ENCODE measurements around the gene MNAT1.
"Not testable (repeated sequence)": the region's sequence is repeated elsewhere in the genome, so short reads cannot be mapped to it uniquely, and the experiment has no call there.

Gene MNAT1

GRCh38 chr14:60744566-60744965 is 10.0 kb downstream of the MNAT1 start:
- DNase-seq: no peak

DNA sequence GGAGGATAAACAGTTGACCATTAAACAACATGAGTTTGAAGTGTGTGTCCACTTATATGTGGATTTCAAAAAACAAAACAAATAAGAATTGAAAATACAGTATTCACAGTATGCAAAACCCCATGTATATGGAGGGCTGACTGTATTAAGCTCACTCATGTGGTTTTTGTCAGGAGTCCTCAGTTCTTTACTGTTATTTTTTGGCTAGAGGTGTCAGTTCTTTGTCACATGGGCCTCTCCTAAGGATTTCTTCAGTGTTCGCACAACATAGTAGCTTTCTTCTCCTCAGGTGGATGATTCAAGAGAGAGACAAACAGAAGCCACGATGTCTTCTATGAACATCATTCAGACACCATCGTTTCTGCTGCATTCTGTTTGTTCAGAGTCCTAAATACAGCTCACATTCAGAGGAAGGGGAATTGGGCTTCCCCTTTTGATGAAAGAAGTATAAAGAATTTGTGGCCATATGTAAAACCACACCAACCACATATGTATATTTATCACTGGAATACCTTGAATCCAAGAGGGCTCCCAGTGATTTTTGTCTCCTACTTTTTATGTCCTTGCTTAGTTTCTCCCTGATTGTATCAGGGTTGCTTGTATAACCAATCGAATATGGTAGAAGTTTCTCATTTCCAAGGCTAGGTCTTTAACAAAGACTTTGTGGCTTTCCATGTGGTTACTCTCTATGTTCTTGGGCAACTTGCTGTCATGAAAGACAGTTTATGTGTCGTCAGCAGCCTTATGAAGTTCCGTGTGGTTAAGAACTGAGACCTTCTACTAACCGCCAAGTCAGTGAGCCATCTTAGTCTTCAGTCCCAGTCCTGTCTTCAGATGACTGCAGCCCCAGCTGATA is 18.9 kb downstream of the MNAT1 start:
- peak; percentile 57 to 70 for DNase-seq

GRCh38 chr14:60756847-60757246 is 22.3 kb downstream of the MNAT1 start:
- DNase-seq: no peak

DNA sequence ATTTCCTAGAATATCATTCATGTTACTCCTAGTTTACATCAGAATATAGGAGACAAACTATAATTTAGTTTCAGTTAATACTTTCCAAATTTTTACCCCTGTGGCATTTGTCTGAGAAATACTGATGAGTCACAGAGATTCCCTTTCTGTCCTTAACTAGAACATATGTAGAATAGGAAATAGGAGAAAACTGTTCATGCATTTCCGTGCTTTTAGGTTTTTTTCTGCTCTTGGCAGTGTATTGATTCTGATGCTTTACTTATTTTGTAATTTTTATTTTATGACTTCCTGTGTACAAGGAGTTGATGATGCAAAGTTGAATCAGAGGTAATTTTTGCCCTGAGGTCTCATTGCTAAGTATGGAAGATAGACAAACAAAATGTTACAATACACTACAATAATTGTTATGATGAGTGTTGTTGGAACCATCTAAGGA is 23.0 kb downstream of the MNAT1 start:
- no peak for DNase-seq

GRCh38 chr14:60758885-60759284 is 24.3 kb downstream of the MNAT1 start:
- DNase-seq: no peak

GRCh38 chr14:60760209-60760608 is 25.6 kb downstream of the MNAT1 start:
- DNase-seq: no peak

- DNase-seq: no peak
Measured at GRCh38 chr14:60760644-60761364, 26.2 kb downstream of the MNAT1 start.

DNA sequence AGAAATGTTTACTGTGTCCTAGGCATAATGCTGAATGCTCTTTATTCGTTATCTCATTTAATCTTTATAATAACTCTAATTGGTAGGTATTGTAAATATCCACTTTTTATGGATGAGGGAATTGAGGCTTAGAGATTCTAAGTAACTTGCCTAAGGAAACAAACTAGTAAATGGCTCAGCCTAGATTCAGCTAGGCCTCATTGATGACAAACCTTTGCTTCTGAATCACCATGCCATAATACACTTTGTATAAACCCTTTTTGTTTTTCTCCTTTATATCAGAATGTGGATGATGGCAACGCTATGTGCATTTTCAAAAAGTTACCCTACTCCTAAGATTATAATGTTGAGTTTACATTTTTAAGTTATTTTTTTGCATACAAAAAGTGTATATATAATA is 34.0 kb downstream of the MNAT1 start:
- no peak for DNase-seq

- DNase-seq: no peak
Measured at GRCh38 chr14:60771117-60771516, 36.6 kb downstream of the MNAT1 start.

GRCh38 chr14:60773558-60773957 is 39.0 kb downstream of the MNAT1 start:
- DNase-seq: no peak

- DNase-seq: no peak
Measured at GRCh38 chr14:60775296-60775695, 40.7 kb downstream of the MNAT1 start.

DNA sequence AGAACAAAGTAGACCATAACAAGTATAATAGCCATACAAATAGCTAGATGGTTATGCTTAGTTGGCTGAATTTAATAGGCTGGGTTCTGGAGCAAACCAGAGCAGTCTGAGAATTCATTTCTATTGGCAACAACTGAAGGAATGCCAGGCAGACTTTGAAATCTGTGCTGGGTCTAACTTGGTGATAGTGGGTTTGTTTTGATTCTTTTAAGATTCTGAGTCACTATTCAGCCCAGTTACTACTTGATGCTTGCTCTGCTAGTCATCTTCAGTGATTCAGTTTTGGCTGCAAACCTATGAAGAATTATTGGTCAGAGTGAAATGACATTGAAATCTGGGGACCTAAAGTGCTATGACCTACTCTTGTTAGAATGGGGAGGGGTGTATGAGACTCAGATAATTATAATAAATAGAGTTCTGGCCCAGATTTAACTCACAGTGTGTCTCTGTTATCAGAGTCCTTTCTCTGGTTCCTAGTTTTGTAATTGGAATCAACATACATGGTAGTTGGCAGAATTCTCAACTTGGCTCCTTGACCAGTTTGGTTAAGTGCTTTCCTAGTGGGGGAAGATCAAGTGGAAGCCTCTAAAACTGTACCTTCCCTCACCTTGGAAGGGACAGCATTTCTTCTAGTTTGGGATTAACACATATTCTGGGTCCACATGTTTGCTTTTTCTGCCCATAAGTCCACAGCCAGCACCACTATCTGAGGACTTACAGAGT is 43.5 kb downstream of the MNAT1 start:
- DNase-seq: no peak

DNA sequence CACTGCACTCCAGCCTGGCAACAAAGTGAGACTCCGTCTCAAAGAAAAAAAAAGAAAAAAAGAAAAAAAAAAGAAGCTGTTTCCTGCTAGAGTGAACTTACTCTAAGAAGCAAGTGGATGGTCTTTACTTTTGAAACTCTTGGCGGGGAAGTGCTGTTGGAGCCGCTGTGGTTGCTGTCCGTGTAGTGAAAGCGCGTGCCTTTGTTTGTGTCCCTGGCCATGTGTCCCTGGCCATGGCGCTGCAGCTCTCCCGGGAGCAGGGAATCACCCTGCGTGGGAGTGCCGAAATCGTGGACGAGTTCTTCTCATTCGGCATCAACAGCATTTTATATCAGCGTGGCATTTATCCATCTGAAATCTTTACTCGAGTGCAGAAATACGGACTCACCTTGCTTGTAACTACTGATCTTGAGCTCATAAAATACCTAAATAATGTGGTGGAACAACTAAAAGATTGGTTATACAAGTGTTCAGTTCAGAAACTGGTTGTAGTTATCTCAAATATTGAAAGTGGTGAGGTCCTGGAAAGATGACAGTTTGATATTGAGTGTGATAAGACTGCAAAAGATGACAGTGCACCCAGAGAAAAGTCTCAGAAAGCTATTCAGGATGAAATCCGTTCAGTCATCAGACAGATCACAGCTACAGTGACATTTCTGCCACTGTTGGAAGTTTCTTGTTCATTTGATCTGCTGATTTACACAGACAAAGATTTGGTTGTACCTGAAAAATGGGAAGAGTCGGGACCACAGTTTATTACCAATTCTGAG is 45.4 kb downstream of the MNAT1 start:
- not testable (repeated sequence) for DNase-seq

GRCh38 chr14:60780558-60780957 is 46.0 kb downstream of the MNAT1 start:
- not testable (repeated sequence) for DNase-seq

- no peak for DNase-seq
Measured at GRCh38 chr14:60786905-60787304, 52.3 kb downstream of the MNAT1 start.

DNA sequence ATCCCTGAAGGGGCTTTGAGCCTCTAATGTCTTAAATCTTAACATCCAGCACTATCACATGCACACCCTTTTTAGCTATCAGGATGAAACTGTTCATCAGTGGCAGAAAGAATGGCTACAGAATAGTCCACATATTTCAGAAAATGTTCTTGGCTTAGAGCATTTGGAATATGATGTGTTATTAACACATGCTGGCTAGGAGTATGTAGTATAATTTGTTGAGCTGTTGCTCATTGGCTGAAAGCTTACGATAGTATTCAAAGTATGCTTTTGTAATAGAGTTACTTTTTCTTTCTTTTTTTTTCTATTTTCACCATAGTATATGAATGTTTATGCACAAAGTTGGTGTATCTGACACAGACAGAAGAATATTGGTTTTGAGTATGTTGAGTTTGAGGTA is 55.1 kb downstream of the MNAT1 start:
- DNase-seq: no peak

GRCh38 chr14:60790850-60791249 is 56.3 kb downstream of the MNAT1 start:
- no peak for DNase-seq

- DNase-seq: no peak
Measured at GRCh38 chr14:60796434-60796833, 61.9 kb downstream of the MNAT1 start.

DNA sequence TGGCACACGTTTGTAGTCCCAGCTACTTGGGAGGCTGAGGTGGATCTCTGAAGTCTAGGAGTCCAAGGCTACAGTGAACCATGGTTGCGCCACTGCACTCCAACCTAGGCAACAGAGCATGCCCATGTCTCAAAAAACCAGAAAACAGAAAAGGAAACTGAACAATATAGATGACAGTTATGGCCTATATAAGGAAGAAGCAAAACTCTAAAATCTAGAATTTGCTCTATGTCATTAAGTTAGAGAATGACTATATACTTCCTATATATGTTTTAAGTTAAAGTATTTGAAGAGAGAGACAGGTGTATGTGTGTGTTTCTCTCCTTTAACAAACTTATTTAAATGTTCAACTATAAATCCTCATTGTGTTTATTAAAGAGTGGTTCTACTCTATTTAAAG is 65.8 kb downstream of the MNAT1 start:
- no peak for DNase-seq

GRCh38 chr14:60803871-60804270 is 69.3 kb downstream of the MNAT1 start:
- no peak for DNase-seq

GRCh38 chr14:60805841-60806430 is 71.4 kb downstream of the MNAT1 start:
- no peak for DNase-seq

DNA sequence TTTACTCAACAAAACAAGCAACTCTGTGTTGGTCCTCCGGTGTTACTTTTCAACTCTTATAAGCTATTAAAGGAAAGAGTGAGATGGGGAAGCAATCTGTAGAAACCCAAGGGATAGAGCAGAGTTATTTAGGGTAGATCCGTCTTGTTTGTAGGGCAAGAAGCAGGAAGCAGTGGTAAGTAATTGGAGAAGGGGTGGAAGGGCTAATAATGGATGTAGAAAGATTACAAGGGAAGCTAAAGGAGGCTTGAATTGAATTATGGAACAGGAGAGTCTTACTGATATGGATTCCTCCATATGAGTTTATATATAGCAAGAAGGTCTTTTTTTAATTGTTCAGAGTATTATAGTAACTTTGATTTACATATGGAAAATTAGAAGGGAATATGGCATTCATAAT is 72.7 kb downstream of the MNAT1 start:
- no peak for DNase-seq
